WTC11 (cell line): Measurements from ENCODE around the gene SMAP2. TPM values are rescaled to one million over a fixed set of nuclear protein-coding genes. Genes with fewer than 3 reads are reported as not detected.

ENCODE experiments used
- ATAC-seq: fragments of 200-7000 bp; cut with Tn5 transposase; 2 replicates; pipeline ENCODE4 v1.10.0; 2021; ENCODE audit warnings: mild to moderate bottlenecking, moderate library complexity
- CTCF ChIA-PET: fragments of 300-600 bp; sonication (Branson Sonifier 250); formaldehyde crosslinking; loops from one replicate; lab custom pipeline; 2021; ENCODE audit warnings: antibody characterized with exemption; lab: Charles Lee
- POLR2A ChIA-PET: fragments of 350-600 bp; sonication (Branson Sonifier 250); formaldehyde crosslinking; loops from one replicate; lab custom pipeline; 2021; ENCODE audit warnings: antibody characterized with exemption; lab: Charles Lee
- DNase-seq: peaks from one replicate; pipeline ENCODE4 v3.0.0; 2021; ENCODE audit warnings: low spot score
- H3K27ac Mint-ChIP-seq: 2 replicates; pipeline ENCODE4 v1.8.0; 2021; ENCODE audit warnings: mixed read lengths
- H3K27me3 Mint-ChIP-seq: 2 replicates; pipeline ENCODE4 v1.8.0; 2021; ENCODE audit warnings: low read depth, mild to moderate bottlenecking, moderate library complexity, mixed read lengths
- H3K36me3 Mint-ChIP-seq: 2 replicates; pipeline ENCODE4 v1.8.0; 2021; ENCODE audit warnings: mixed read lengths
- H3K4me1 Mint-ChIP-seq: 2 replicates; pipeline ENCODE4 v1.8.0; 2022; ENCODE audit warnings: mixed read lengths
- H3K4me3 Mint-ChIP-seq: 2 replicates; pipeline ENCODE4 v1.8.0; 2021; ENCODE audit warnings: mild to moderate bottlenecking, moderate library complexity, mixed read lengths
- H3K9me3 Mint-ChIP-seq: 2 replicates; pipeline ENCODE4 v1.8.0; 2021; ENCODE audit warnings: mixed read lengths
- ESRRA ChIP-seq: sonication (generic); formaldehyde crosslinking; IDR thresholded peaks from 2 replicates; pipeline ENCODE4 v1.8.1; 2022; ENCODE audit warnings: mild to moderate bottlenecking, missing genetic modification reagents, borderline replicate concordance
- GABPB1 ChIP-seq: sonication (generic); formaldehyde crosslinking; IDR thresholded peaks from 2 replicates; pipeline ENCODE4 v1.8.1; 2023; ENCODE audit warnings: mild to moderate bottlenecking, missing genetic modification reagents
- GRHL2 ChIP-seq: fragments of 250-450 bp; sonication (Bioruptor Pico); IDR thresholded peaks from 2 replicates; pipeline ENCODE4 v1.8.0; 2022; ENCODE audit warnings: mild to moderate bottlenecking, moderate library complexity; ENCODE audit not compliant: insufficient replicate concordance, severe bottlenecking
- MXD4 ChIP-seq: fragments of 250-450 bp; sonication (Bioruptor Pico); IDR thresholded peaks from 2 replicates; pipeline ENCODE4 v1.8.0; 2021; ENCODE audit warnings: mild to moderate bottlenecking, moderate library complexity, borderline replicate concordance
- OVOL2 ChIP-seq: fragments of 250-450 bp; sonication (Bioruptor Pico); IDR thresholded peaks from 2 replicates; pipeline ENCODE4 v1.9.0; 2021; ENCODE audit warnings: mild to moderate bottlenecking, borderline replicate concordance
- PRRX2 ChIP-seq: fragments of 250-450 bp; sonication (Bioruptor Pico); IDR thresholded peaks from 2 replicates; pipeline ENCODE4 v1.8.0; 2021; ENCODE audit warnings: mild to moderate bottlenecking
- SMAD3 ChIP-seq: sonication (generic); formaldehyde crosslinking; IDR thresholded peaks from 2 replicates; pipeline ENCODE4 v1.8.0; 2022; ENCODE audit warnings: missing genetic modification reagents, mild to moderate bottlenecking, borderline replicate concordance
- SOX15 ChIP-seq: fragments of 250-450 bp; sonication (Bioruptor Pico); IDR thresholded peaks from 2 replicates; pipeline ENCODE4 v1.9.0; 2021; ENCODE audit warnings: mild to moderate bottlenecking
- TEAD4 ChIP-seq: sonication (generic); formaldehyde crosslinking; IDR thresholded peaks from 2 replicates; pipeline ENCODE4 v1.8.0; 2022; ENCODE audit warnings: mild to moderate bottlenecking, missing genetic modification reagents
- TP53 ChIP-seq: sonication (generic); formaldehyde crosslinking; IDR thresholded peaks from 2 replicates; pipeline ENCODE4 v1.8.1; 2023; ENCODE audit warnings: mild to moderate bottlenecking, missing genetic modification reagents
- ZNF121 ChIP-seq: sonication (generic); formaldehyde crosslinking; IDR thresholded peaks from 2 replicates; pipeline ENCODE4 v1.8.0; 2023; ENCODE audit warnings: missing genetic modification reagents
- ZNF219 ChIP-seq: sonication (generic); formaldehyde crosslinking; IDR thresholded peaks from 2 replicates; pipeline ENCODE4 v1.8.0; 2023; ENCODE audit warnings: missing genetic modification reagents, mild to moderate bottlenecking, borderline replicate concordance
- ZNF263 ChIP-seq: sonication (generic); formaldehyde crosslinking; IDR thresholded peaks from 2 replicates; pipeline ENCODE4 v1.8.1; 2022; ENCODE audit warnings: low read depth, mild to moderate bottlenecking, moderate library complexity, missing genetic modification reagents
- ZNF396 ChIP-seq: fragments of 250-450 bp; sonication (Bioruptor Pico); IDR thresholded peaks from 2 replicates; pipeline ENCODE4 v1.8.0; 2021; ENCODE audit warnings: mild to moderate bottlenecking, moderate library complexity, borderline replicate concordance
- total RNA-seq: library from RNA; stranded (reverse); gene quantifications from 3 replicates; pipeline ENCODE4 v1.2.3, GENCODE V29; 2021
- TF ChIP-seq, protein P1 (sequence below): sonication (generic); formaldehyde crosslinking; IDR thresholded peaks from 2 replicates; pipeline ENCODE4 v1.8.1; 2022; ENCODE audit warnings: mild to moderate bottlenecking, missing genetic modification reagents, moderate library complexity, borderline replicate concordance
- TF ChIP-seq, protein P2 (sequence below): sonication (generic); formaldehyde crosslinking; IDR thresholded peaks from 2 replicates; pipeline ENCODE4 v1.8.1; 2023; ENCODE audit warnings: mild to moderate bottlenecking, missing genetic modification reagents
- TF ChIP-seq, protein P3 (sequence below): sonication (generic); formaldehyde crosslinking; IDR thresholded peaks from 2 replicates; pipeline ENCODE4 v1.8.0; 2023; ENCODE audit warnings: mild to moderate bottlenecking, missing genetic modification reagents
- TF ChIP-seq, protein P4 (sequence below): sonication (generic); formaldehyde crosslinking; IDR thresholded peaks from 2 replicates; pipeline ENCODE4 v1.8.1; 2023; ENCODE audit warnings: mild to moderate bottlenecking, missing genetic modification reagents, moderate library complexity
- TF ChIP-seq, protein P5 (sequence below): fragments of 250-450 bp; sonication (Bioruptor Pico); IDR thresholded peaks from 2 replicates; pipeline ENCODE4 v2.1.2; 2022; ENCODE audit warnings: mild to moderate bottlenecking, moderate library complexity
- TF ChIP-seq, protein P6 (sequence below): sonication (generic); formaldehyde crosslinking; IDR thresholded peaks from 2 replicates; pipeline ENCODE4 v1.8.1; 2022; ENCODE audit warnings: low read depth, missing genetic modification reagents, borderline replicate concordance
- TF ChIP-seq, protein P7 (sequence below): sonication (generic); formaldehyde crosslinking; IDR thresholded peaks from 2 replicates; pipeline ENCODE4 v1.8.1; 2023; ENCODE audit warnings: mild to moderate bottlenecking, moderate library complexity, missing genetic modification reagents
- TF ChIP-seq, protein P8 (sequence below): sonication (generic); formaldehyde crosslinking; conservative IDR thresholded peaks from 2 replicates; pipeline ENCODE4 v1.8.1; 2022; ENCODE audit warnings: mild to moderate bottlenecking, missing genetic modification reagents

Gene SMAP2
- total RNA-seq, 1 experiment from 2014 or later, result 4.9 TPM

DNA sequence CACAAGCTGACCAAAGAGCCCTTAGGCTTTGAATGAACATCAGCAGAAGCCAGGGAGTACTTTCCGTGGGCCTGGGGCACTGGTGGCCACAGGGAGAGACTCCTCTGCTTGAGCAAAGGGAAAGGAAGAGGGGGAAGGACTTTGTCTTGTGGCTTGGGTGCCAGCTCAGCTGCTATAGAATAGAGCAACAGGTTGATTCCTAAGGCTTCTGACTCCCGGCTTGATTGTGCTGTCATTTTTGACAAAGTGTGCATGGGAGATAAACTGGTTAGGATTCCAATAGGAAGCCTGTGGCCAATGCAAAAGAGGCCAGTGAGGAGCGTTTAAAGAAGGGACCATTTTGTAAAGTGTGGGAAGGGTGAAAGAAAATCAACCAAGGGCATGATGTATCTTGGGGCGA is 11.9 kb upstream of the SMAP2 start (continued):
- TF ChIP-seq TEAD4, result no peak
- TF ChIP-seq SMAD3, result no peak
- TF ChIP-seq, protein P1, sequence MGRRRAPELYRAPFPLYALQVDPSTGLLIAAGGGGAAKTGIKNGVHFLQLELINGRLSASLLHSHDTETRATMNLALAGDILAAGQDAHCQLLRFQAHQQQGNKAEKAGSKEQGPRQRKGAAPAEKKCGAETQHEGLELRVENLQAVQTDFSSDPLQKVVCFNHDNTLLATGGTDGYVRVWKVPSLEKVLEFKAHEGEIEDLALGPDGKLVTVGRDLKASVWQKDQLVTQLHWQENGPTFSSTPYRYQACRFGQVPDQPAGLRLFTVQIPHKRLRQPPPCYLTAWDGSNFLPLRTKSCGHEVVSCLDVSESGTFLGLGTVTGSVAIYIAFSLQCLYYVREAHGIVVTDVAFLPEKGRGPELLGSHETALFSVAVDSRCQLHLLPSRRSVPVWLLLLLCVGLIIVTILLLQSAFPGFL (CRISPR knock-in tag), result no peak
- no peak for TF ChIP-seq OVOL2 (CRISPR knock-in tag)
- TF ChIP-seq GABPB1 (CRISPR knock-in tag), result no peak
- TF ChIP-seq, protein P2, sequence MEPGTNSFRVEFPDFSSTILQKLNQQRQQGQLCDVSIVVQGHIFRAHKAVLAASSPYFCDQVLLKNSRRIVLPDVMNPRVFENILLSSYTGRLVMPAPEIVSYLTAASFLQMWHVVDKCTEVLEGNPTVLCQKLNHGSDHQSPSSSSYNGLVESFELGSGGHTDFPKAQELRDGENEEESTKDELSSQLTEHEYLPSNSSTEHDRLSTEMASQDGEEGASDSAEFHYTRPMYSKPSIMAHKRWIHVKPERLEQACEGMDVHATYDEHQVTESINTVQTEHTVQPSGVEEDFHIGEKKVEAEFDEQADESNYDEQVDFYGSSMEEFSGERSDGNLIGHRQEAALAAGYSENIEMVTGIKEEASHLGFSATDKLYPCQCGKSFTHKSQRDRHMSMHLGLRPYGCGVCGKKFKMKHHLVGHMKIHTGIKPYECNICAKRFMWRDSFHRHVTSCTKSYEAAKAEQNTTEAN (CRISPR knock-in tag), result no peak
- no peak for TF ChIP-seq ZNF219 (CRISPR knock-in tag)

DNA sequence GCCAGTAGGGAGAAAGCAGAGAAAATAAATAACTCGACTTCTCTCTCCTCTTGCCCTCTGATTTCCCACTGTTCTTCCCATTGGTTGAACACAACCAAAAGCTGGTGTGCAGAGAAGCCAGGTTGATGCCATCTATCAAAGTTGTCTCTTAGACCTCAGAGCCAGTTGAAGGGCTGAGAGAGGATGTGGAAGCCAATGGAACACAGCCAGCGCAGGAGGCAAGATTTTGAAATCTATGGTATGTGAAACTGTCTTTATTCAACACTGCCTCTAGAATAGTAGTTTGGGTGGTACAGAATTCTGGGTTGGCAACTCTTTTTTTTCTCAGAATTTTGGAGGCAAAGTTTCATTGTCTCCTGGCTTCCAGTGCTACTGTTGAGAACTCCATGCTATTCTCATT is 11.3 kb upstream of the SMAP2 start:
- ATAC-seq, result no peak

DNA sequence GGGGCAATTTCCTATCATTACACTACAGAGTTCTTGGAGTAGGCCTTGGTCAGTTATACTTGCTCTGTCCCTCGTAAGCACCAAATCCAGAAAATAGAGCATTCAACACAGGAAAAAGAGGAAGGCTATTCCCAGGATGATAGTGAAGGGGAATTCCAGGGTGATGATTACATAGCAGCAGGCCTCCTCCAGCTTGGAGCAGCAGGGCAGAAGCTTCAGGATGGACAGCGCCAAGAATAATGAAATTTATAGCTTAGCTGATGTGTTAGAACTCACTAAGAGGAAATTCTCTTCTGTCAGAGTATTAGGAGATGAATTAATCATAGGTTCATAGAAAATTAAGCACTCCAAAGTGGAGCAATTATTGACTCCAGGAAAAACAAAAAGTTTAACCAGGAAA is 10.8 kb upstream of the SMAP2 start:
- DNase-seq, result no peak
- H3K36me3 Mint-ChIP-seq, result peaks cover 3% of the 10 kb centered on the region; the same call in 1 of the 2 replicates
- H3K27ac Mint-ChIP-seq, result no peak overlapping the region
- ChIA-PET CTCF (interaction anchor here (0.6 to 3.2 kb wide), 2 partner anchors 24 to 73 kb away, joined by 3 to 16 read pairs; no protein-coding TSS in a partner anchor), POLR2A (no interaction called here)
- ATAC-seq, result no peak
- peaks cover 19% of the 10 kb centered on the region for H3K9me3 Mint-ChIP-seq
- H3K4me3 Mint-ChIP-seq, result no peak overlapping the region
- peaks cover 3% of the 10 kb centered on the region; the same call in 1 of the 2 replicates for H3K4me1 Mint-ChIP-seq
- H3K27me3 Mint-ChIP-seq, result peaks cover 18% of the 10 kb centered on the region
- TF ChIP-seq SOX15, result no peak
- TF ChIP-seq, protein P3, sequence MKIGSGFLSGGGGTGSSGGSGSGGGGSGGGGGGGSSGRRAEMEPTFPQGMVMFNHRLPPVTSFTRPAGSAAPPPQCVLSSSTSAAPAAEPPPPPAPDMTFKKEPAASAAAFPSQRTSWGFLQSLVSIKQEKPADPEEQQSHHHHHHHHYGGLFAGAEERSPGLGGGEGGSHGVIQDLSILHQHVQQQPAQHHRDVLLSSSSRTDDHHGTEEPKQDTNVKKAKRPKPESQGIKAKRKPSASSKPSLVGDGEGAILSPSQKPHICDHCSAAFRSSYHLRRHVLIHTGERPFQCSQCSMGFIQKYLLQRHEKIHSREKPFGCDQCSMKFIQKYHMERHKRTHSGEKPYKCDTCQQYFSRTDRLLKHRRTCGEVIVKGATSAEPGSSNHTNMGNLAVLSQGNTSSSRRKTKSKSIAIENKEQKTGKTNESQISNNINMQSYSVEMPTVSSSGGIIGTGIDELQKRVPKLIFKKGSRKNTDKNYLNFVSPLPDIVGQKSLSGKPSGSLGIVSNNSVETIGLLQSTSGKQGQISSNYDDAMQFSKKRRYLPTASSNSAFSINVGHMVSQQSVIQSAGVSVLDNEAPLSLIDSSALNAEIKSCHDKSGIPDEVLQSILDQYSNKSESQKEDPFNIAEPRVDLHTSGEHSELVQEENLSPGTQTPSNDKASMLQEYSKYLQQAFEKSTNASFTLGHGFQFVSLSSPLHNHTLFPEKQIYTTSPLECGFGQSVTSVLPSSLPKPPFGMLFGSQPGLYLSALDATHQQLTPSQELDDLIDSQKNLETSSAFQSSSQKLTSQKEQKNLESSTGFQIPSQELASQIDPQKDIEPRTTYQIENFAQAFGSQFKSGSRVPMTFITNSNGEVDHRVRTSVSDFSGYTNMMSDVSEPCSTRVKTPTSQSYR (CRISPR knock-in tag), result no peak
- no peak for TF ChIP-seq GRHL2 (CRISPR knock-in tag)
- TF ChIP-seq, protein P4, sequence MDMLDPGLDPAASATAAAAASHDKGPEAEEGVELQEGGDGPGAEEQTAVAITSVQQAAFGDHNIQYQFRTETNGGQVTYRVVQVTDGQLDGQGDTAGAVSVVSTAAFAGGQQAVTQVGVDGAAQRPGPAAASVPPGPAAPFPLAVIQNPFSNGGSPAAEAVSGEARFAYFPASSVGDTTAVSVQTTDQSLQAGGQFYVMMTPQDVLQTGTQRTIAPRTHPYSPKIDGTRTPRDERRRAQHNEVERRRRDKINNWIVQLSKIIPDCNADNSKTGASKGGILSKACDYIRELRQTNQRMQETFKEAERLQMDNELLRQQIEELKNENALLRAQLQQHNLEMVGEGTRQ (CRISPR knock-in tag), result no peak
- TF ChIP-seq TEAD4, result no peak
- TF ChIP-seq, protein P5, sequence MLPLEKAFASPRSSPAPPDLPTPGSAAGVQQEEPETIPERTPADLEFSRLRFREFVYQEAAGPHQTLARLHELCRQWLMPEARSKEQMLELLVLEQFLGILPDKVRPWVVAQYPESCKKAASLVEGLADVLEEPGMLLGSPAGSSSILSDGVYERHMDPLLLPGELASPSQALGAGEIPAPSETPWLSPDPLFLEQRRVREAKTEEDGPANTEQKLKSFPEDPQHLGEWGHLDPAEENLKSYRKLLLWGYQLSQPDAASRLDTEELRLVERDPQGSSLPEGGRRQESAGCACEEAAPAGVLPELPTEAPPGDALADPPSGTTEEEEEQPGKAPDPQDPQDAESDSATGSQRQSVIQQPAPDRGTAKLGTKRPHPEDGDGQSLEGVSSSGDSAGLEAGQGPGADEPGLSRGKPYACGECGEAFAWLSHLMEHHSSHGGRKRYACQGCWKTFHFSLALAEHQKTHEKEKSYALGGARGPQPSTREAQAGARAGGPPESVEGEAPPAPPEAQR (CRISPR knock-in tag), result no peak

More for the DNA sequence above, 11.3 kb upstream of the SMAP2 start:
- POLR2A ChIA-PET, result no interaction called here
- TF ChIP-seq TP53 (CRISPR knock-in tag) (no peak), ESRRA (CRISPR knock-in tag) (no peak), ZNF263 (CRISPR knock-in tag) (no peak), ZNF396 (no peak), PRRX2 (CRISPR knock-in tag) (no peak), MXD4 (no peak), ZNF121 (CRISPR knock-in tag) (no peak)
- TF ChIP-seq, protein P4 (CRISPR knock-in tag), result no peak
- TF ChIP-seq, protein P6, sequence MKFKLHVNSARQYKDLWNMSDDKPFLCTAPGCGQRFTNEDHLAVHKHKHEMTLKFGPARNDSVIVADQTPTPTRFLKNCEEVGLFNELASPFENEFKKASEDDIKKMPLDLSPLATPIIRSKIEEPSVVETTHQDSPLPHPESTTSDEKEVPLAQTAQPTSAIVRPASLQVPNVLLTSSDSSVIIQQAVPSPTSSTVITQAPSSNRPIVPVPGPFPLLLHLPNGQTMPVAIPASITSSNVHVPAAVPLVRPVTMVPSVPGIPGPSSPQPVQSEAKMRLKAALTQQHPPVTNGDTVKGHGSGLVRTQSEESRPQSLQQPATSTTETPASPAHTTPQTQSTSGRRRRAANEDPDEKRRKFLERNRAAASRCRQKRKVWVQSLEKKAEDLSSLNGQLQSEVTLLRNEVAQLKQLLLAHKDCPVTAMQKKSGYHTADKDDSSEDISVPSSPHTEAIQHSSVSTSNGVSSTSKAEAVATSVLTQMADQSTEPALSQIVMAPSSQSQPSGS, result no peak
- TF ChIP-seq, protein P7, sequence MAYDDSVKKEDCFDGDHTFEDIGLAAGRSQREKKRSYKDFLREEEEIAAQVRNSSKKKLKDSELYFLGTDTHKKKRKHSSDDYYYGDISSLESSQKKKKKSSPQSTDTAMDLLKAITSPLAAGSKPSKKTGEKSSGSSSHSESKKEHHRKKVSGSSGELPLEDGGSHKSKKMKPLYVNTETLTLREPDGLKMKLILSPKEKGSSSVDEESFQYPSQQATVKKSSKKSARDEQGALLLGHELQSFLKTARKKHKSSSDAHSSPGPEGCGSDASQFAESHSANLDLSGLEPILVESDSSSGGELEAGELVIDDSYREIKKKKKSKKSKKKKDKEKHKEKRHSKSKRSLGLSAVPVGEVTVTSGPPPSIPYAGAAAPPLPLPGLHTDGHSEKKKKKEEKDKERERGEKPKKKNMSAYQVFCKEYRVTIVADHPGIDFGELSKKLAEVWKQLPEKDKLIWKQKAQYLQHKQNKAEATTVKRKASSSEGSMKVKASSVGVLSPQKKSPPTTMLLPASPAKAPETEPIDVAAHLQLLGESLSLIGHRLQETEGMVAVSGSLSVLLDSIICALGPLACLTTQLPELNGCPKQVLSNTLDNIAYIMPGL (CRISPR knock-in tag), result no peak
- TF ChIP-seq, protein P8, sequence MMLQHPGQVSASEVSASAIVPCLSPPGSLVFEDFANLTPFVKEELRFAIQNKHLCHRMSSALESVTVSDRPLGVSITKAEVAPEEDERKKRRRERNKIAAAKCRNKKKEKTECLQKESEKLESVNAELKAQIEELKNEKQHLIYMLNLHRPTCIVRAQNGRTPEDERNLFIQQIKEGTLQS (CRISPR knock-in tag), result no peak
- no peak overlapping the region for H3K27ac Mint-ChIP-seq
- H3K36me3 Mint-ChIP-seq, result peaks cover 3% of the 10 kb centered on the region; the same call in 1 of the 2 replicates
- CTCF ChIA-PET, result interaction anchor here (0.6 to 3.2 kb wide), 2 partner anchors 23 to 72 kb away, joined by 3 to 16 read pairs; no protein-coding TSS in a partner anchor
- H3K4me3 Mint-ChIP-seq, result no peak overlapping the region
- H3K4me1 Mint-ChIP-seq, result peaks cover 3% of the 10 kb centered on the region; the same call in 1 of the 2 replicates
- peaks cover 24% of the 10 kb centered on the region for H3K9me3 Mint-ChIP-seq
- DNase-seq, result no peak
- H3K27me3 Mint-ChIP-seq, result peaks cover 21% of the 10 kb centered on the region
